ENCODE data around the gene RERE. TPM values are rescaled to one million over a fixed set of nuclear protein-coding genes. Genes with fewer than 3 reads are reported as not detected.

Gene RERE
- total and polyA plus RNA-seq, 2 donors (not counting 3 experiments of a cell fraction or from before 2014, with no cell fraction given) = 14.1 to 113 TPM

DNA sequence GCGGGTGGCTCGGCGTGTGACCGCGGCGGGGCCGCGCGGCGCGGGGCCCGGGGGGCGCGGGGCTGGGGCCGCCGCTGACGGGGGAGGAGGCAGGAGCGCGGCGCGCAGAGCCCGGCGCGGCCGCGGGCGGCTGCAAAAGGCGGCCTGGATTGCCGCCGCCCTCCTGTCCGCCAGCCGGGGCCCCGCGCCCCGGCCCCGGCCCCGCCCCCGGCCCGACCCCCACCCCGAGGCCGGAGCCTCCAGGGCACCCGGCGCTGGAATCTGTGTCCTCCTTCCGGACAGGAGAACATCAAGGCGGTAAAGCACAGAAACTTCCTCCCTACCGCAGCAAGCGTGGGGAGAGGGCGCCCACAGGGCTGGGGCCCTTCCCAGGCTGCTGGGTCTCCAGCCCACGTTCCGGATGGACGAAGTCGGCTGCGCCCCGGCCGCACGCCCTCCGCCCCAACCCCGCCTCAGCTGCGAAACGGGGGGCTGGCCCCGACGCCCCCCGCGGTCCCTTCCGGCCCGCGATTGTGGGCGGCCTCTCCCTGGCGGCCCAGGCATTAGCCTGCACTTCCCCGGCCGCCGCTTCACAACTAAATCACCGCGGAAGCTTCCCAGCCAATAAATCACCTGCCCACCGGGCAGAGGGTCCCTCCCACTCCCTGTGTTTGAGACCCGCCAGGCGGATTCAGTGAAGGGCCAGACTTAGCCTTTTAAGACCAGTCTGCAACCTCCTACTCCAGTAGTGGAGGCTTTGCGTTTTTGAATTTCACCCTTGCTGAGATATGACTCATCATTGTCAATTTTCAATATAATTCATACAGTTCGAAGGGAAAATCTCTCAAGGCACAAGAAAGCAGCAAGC, 393.5 kb downstream of the RERE start:
- Histone ChIP-seq H4K20me1 (replicated peaks; ENCODE audit: control insufficient read depth, extremely low read depth, insufficient read depth, low read length) (no peaks in the 10 kb centered on the region), H3K4me3 (replicated peaks in 1 of 3; ENCODE audit: insufficient read depth in 1 of 3, low read depth in 1 of 3, low read length in 3 of 3) (peak overlapping the region; percentile 72 to 90 (median 87)), H3K27me3 (ENCODE audit: control insufficient read depth in 2 of 2, insufficient read depth in 2 of 2, low read length in 2 of 2) (no peaks in the 10 kb centered on the region), H3K9me3 (replicated peaks; ENCODE audit: control insufficient read depth, insufficient read depth, low read length) (no peaks in the 10 kb centered on the region), H3K4me1 (ENCODE audit: control insufficient read depth, extremely low read depth, insufficient read depth, low read length) (peaks cover 23% of the 10 kb centered on the region), H3K9ac (replicated peaks; ENCODE audit: extremely low read depth, insufficient read depth, low read length) (peak overlapping the region; percentile 81), H3K79me2 (ENCODE audit: control insufficient read depth, insufficient read depth, low read length) (peaks cover 41% of the 10 kb centered on the region), H3K9me1 (replicated peaks; ENCODE audit: control insufficient read depth, extremely low read depth, insufficient read depth, low read length) (no peaks in the 10 kb centered on the region), H2AFZ (ENCODE audit: low read depth, low read length) (peak overlapping the region; percentile 33), H3K27ac (ENCODE audit: insufficient read depth, low read depth, low read length) (peak overlapping the region; percentile 72), H3K4me2 (ENCODE audit: insufficient read depth, low read length) (peak overlapping the region; percentile 60), H3K36me3 (ENCODE audit: control insufficient read depth in 2 of 2, extremely low read depth in 1 of 2, insufficient read depth in 2 of 2, low read length in 2 of 2) (peaks cover 4 to 13% of the 10 kb centered on the region in 2 experiments)
- FAIRE-seq = peak; percentile 59
- intact Hi-C loops (cut with micrococcal nuclease) = loop anchor here (1.0 to 10.0 kb wide), 5 partner anchors 32 to 431 kb away; no protein-coding TSS in a partner anchor
- peak; percentile 75 for DNase-seq (ENCODE audit: low read depth, low spot score)
- BruUV-seq (replicated peaks) = no TSS peak
- POLR2A ChIA-PET = no interaction called here
- CTCF ChIA-PET = interaction anchor here (0.9 to 2.5 kb wide), 4 partner anchors 12 to 40 kb away, joined by 3 to 12 read pairs (median 4); no protein-coding TSS in a partner anchor
- TF ChIP-seq CTCF (IDR thresholded peaks at IDR 0.05; ENCODE audit: extremely low read depth in 1 of 2, insufficient read depth in 1 of 2, low read depth in 1 of 2, low read length in 2 of 2) (no peak), POLR2AphosphoS5 (IDR thresholded peaks at IDR 0.05; ENCODE audit: insufficient read depth, low read depth, low read length) (peak; percentile 25), POLR2A (IDR thresholded peaks at IDR 0.05; ENCODE audit: low read depth, low read length) (no peak), FOS (IDR thresholded peaks at IDR 0.05; ENCODE audit: borderline replicate concordance, insufficient read depth, low read length) (peak; percentile 72), JUN (IDR thresholded peaks at IDR 0.05; ENCODE audit: borderline replicate concordance, insufficient read depth, insufficient read length, low read depth) (peak; percentile 55)
- dilution Hi-C loops (cut with MboI; ENCODE audit: extremely low pct_ligation_motif_present, low sequenced_read_pairs) = no loop called here
